Fibroblast of the conjunctiva (primary cell): ENCODE results near the gene PDAP1.
"Not testable (repeated sequence)": the region's sequence is repeated elsewhere in the genome, so short reads cannot be mapped to it uniquely, and the experiment has no call there.

Experiments used
- DNase-seq: peaks from one replicate; pipeline ENCODE4 v3.0.0-alpha.2; 2010; ENCODE audit warnings: low read depth

Gene PDAP1

GRCh38 chr7:99408379-99409191 is at the start of gene PDAP1, which contains the start of gene BUD31:
TSS of gene PDAP1 (minus strand) at chr7:99408597. CDS start at chr7:99408548, 49 bp downstream.
TSS of gene BUD31 (plus strand) at chr7:99408969. CDS start at chr7:99411093, 2,124 bp downstream.
- peak; percentile 93 for DNase-seq

- DNase-seq, result no peak
These were observed 49.5 kb upstream of the PDAP1 start for GRCh38 chr7:99457650-99458493.

- no peak for DNase-seq
These were observed 48.8 kb upstream of the PDAP1 start for GRCh38 chr7:99457050-99457649.

- no peak for DNase-seq
These were observed 47.9 kb upstream of the PDAP1 start for GRCh38 chr7:99456288-99456687.

- no peak for DNase-seq
These were observed 47.5 kb upstream of the PDAP1 start for GRCh38 chr7:99455874-99456273.

- no peak for DNase-seq
These were observed 44.7 kb upstream of the PDAP1 start for GRCh38 chr7:99453105-99453504.

GRCh38 chr7:99452541-99452940 is 44.1 kb upstream of the PDAP1 start:
- no peak for DNase-seq

- no peak for DNase-seq
These were observed 43.5 kb upstream of the PDAP1 start for GRCh38 chr7:99451936-99452335.

GRCh38 chr7:99449326-99449725 is 40.9 kb upstream of the PDAP1 start:
- DNase-seq, result no peak

GRCh38 chr7:99448855-99449254 is 40.5 kb upstream of the PDAP1 start:
- no peak for DNase-seq

- DNase-seq, result no peak
These were observed 39.5 kb upstream of the PDAP1 start for GRCh38 chr7:99447943-99448342.

- DNase-seq, result no peak
These were observed 37.7 kb upstream of the PDAP1 start for GRCh38 chr7:99446096-99446495.

GRCh38 chr7:99440195-99440594 is 31.8 kb upstream of the PDAP1 start:
- peak; percentile 6 for DNase-seq

- peak; percentile 90 for DNase-seq
These were observed 30.4 kb upstream of the PDAP1 start, which contains the start of the genes CPSF4 and PTCD1 for GRCh38 chr7:99438573-99439480. TSS of gene CPSF4 (plus strand) at chr7:99438943. CDS start at chr7:99439083, 140 bp downstream. TSS of gene PTCD1 (minus strand) at chr7:99438798. CDS start at chr7:99435242, 3,556 bp downstream.

GRCh38 chr7:99437946-99438572 is 29.7 kb upstream of the PDAP1 start:
- no peak for DNase-seq

- DNase-seq, result no peak
These were observed 24.8 kb upstream of the PDAP1 start for GRCh38 chr7:99433158-99433557.

GRCh38 chr7:99431756-99432540 is 23.6 kb upstream of the PDAP1 start:
- not testable (repeated sequence) for DNase-seq

- DNase-seq, result no peak
These were observed 21.4 kb upstream of the PDAP1 start for GRCh38 chr7:99429756-99430155.

GRCh38 chr7:99428972-99429566 is 20.7 kb upstream of the PDAP1 start:
- DNase-seq, result no peak
